Measurements from ENCODE around the gene GSTM2. TPM values are rescaled to one million over a fixed set of nuclear protein-coding genes. Genes with fewer than 3 reads are reported as not detected.

The GSTM2 gene
- total and polyA plus RNA-seq, 2 donors (not counting 3 experiments of a cell fraction or from before 2014, with no cell fraction given): 21.5 to 23.6 TPM

DNA sequence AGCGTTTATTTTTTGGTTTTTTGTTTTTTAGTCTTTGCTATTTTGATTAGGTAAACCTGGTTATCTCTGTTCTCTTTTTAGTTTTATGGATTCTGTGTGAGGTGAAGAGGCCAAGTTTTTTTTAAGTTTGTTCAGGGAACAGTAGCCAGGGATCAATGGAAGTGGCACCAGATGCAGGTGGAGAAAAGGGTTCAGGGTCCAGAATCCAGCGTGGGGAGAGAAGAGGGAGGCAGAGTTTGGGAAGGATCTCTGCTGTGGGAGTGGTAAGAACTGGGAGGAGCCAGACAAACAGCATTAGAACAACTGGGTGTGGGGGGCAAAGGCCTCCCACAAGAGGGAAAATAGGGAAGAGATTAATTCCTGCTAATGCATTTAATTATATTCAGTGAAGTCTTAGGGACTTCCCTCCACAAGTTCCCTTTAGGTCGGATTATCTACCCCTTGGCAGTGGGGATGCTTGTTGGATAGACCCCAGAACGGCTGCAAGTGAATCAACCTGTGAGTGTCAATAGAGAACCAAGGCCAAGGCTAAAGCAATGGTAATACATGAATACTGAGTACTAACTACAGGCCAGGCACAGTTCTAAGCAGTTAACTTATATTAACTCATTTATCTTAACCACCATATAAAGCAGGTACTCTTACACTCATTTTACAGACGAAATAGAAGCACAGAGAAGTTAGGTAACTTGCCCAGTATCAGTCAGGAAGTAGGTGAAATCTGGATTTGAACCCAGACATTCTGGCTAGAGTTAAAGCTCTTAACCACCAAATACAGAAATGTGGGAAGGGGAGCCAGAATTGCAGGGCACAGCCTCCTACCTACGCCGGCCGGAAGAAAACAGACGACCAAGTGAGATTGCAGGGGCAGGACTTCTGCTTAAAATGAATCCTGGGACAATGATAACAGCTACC lies 48.9 kb upstream of the GSTM2 start:
- dilution Hi-C loops (cut with MboI; ENCODE audit: extremely low pct_ligation_motif_present, low sequenced_read_pairs) (no loop called here), intact Hi-C loops (cut with micrococcal nuclease) (loop anchor here (5.0 to 10.0 kb wide), 2 partner anchors 37 to 134 kb away; partner anchors contain the start of gene ATXN7L2)
- H3K36me3 ChIP-seq (ENCODE audit: control insufficient read depth in 2 of 2, extremely low read depth in 1 of 2, insufficient read depth in 2 of 2, low read length in 2 of 2): no peaks in the 10 kb centered on the region
- H3K27me3 ChIP-seq (ENCODE audit: control insufficient read depth in 2 of 2, insufficient read depth in 2 of 2, low read length in 2 of 2): no peaks in the 10 kb centered on the region
- peaks cover 38% of the 10 kb centered on the region for H3K79me2 ChIP-seq (ENCODE audit: control insufficient read depth, insufficient read depth, low read length)
- H3K4me1 ChIP-seq (ENCODE audit: control insufficient read depth, extremely low read depth, insufficient read depth, low read length): peaks cover 61% of the 10 kb centered on the region
- H3K4me2 ChIP-seq (ENCODE audit: insufficient read depth, low read length): peak overlapping the region; percentile 53
- no peaks in the 10 kb centered on the region for H4K20me1 ChIP-seq (replicated peaks; ENCODE audit: control insufficient read depth, extremely low read depth, insufficient read depth, low read length)
- POLR2A ChIA-PET: interaction anchor here (0.6 kb wide), 1 partner anchor 157 kb away, joined by 3 read pairs; no protein-coding TSS in a partner anchor
- FAIRE-seq (peak; percentile 68), DNase-seq (ENCODE audit: low read depth, low spot score) (no peak)
- TF ChIP-seq CTCF (IDR thresholded peaks at IDR 0.05; ENCODE audit: extremely low read depth in 1 of 2, insufficient read depth in 1 of 2, low read depth in 1 of 2, low read length in 2 of 2) (no peak), FOS (IDR thresholded peaks at IDR 0.05; ENCODE audit: borderline replicate concordance, insufficient read depth, low read length) (no peak), MYC (IDR thresholded peaks at IDR 0.05; ENCODE audit: low read depth, low read length) (no peak), GATA2 (IDR thresholded peaks at IDR 0.05; ENCODE audit: insufficient read depth, insufficient read length, low read depth, low read length) (no peak), EZH2 (IDR thresholded peaks at IDR 0.05; ENCODE audit: borderline replicate concordance, low read depth, low read length, severe bottlenecking) (no peak), POLR2A (IDR thresholded peaks at IDR 0.05; ENCODE audit: low read depth, low read length) (no peak), POLR2AphosphoS5 (IDR thresholded peaks at IDR 0.05; ENCODE audit: insufficient read depth, low read depth, low read length) (no peak), JUN (IDR thresholded peaks at IDR 0.05; ENCODE audit: borderline replicate concordance, insufficient read depth, insufficient read length, low read depth) (no peak)
- TF ChIP-seq, protein P1, sequence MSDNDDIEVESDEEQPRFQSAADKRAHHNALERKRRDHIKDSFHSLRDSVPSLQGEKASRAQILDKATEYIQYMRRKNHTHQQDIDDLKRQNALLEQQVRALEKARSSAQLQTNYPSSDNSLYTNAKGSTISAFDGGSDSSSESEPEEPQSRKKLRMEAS (IDR thresholded peaks at IDR 0.05; ENCODE audit: insufficient read depth, insufficient read length): no peak
- CTCF ChIA-PET: interaction anchor here (2.2 to 2.4 kb wide), 4 partner anchors 11 to 72 kb away, joined by 11 to 28 read pairs (median 24); partner anchors contain the start of gene GNAI3
- peak overlapping the region; percentile 96 for H3K9ac ChIP-seq (replicated peaks; ENCODE audit: extremely low read depth, insufficient read depth, low read length)
- peak overlapping the region; percentile 97 for H3K27ac ChIP-seq (ENCODE audit: insufficient read depth, low read depth, low read length)
- H2AFZ ChIP-seq (ENCODE audit: low read depth, low read length): peak overlapping the region; percentile 25
- TSS peak; percentile 8 for BruUV-seq (replicated peaks)
- peak overlapping the region in 2 of 3 experiments; percentile 76 to 83 for H3K4me3 ChIP-seq (replicated peaks in 1 of 3; ENCODE audit: insufficient read depth in 1 of 3, low read depth in 1 of 3, low read length in 3 of 3)
- H3K9me1 ChIP-seq (replicated peaks; ENCODE audit: control insufficient read depth, extremely low read depth, insufficient read depth, low read length): no peaks in the 10 kb centered on the region
- no peaks in the 10 kb centered on the region for H3K9me3 ChIP-seq (replicated peaks; ENCODE audit: control insufficient read depth, insufficient read depth, low read length)
